Measurements from ENCODE around the gene IGSF3.

- TF ChIP-seq CTCF (IDR thresholded peaks at IDR 0.05) (no peak), USF1 (CRISPR knock-in tag; IDR thresholded peaks at IDR 0.05) (no peak), ZBTB43 (CRISPR knock-in tag; IDR thresholded peaks at IDR 0.05) (no peak), ZNF317 (CRISPR knock-in tag; IDR thresholded peaks at IDR 0.05; ENCODE audit: borderline replicate concordance, low read depth) (no peak), ZNF425 (CRISPR knock-in tag; conservative IDR thresholded peaks at IDR 0.05) (no peak)
Observed at GRCh38 chr1:116553386-116554115, 114.0 kb downstream of the IGSF3 start.

Measured in WTC11 (cell line).